ENCODE results near the gene COMP.

DNA sequence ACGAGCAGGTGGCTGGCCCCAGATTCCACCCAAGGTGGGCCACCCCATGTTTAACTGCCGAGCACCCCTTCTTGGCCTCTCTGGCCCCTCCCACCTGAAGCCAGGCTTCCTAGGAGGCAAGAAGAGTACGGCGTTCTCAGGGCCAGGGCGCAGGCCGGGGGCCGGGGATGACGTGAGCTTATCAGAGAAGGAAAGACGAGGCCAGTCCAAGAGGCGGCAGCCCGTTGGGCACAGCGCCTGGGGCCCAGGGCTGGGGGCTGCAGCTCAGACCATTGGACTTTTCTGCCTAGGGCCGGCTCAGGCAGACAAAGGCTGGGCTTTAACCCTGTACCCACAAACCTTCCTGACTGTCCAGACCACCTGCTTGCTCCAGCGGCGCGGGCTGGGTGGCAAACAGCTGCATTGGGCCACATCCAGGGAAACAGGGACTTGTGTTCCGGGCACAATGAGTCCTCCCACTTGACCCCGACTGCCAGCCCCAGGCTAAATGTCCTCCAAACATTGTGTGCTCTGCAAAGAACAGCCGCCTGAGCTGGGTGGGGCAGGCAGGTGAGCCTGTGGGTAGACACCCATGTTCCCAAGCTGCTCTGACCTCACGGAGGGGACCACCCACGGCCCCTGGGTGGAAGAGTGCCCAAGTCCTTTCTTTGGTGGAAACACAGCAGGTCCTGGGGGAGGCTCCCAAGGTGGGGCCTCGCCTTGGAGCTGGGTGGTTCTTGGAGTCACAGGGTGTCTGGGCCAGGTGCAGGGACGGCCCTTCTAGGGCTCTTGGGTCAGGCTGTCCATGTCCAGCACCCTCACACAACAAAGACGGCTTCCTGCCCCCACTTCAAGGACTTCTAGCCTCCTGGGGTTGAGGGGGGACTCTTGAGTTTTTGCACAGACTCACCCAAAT is 21.9 kb downstream of the COMP start:
- TF ChIP-seq RFX5 (IDR thresholded peaks at IDR 0.05; ENCODE audit: low read length): no peak
- no peak for TF ChIP-seq CHD2 (IDR thresholded peaks at IDR 0.05; ENCODE audit: low read length, partially characterized antibody)
- no peak for TF ChIP-seq CTCF (IDR thresholded peaks at IDR 0.05)
- no peak for TF ChIP-seq ZBTB33 (IDR thresholded peaks at IDR 0.05; ENCODE audit: borderline replicate concordance, low read depth)
- TF ChIP-seq TAF1 (IDR thresholded peaks at IDR 0.05; ENCODE audit: borderline replicate concordance, low read depth, low read length): no peak
- TF ChIP-seq USF2 (IDR thresholded peaks at IDR 0.05; ENCODE audit: borderline replicate concordance, low read depth, low read length): no peak

Measured in SK-N-SH (cell line).